Cortex of kidney (tissue), 1 donor: ENCODE results near the gene AQP12B.
"Not testable (repeated sequence)": the region's sequence is repeated elsewhere in the genome, so short reads cannot be mapped to it uniquely, and the experiment has no call there.

Source experiments
- DNase-seq: peaks from one replicate; lab custom pipeline; 2025; lab: John Stamatoyannopoulos, UW

The AQP12B gene

GRCh38 chr2:240683329-240683979, 769 bp upstream of the AQP12B start:
- DNase-seq = not testable (repeated sequence)

GRCh38 chr2:240680185-240680584, 2.5 kb downstream of the AQP12B start:
- not testable (repeated sequence) for DNase-seq

- DNase-seq = not testable (repeated sequence)
These were observed 3.8 kb downstream of the AQP12B start for GRCh38 chr2:240678909-240679308.

GRCh38 chr2:240678043-240678442, 4.6 kb downstream of the AQP12B start:
- not testable (repeated sequence) for DNase-seq

- DNase-seq = not testable (repeated sequence)
These were observed 7.3 kb downstream of the AQP12B start for GRCh38 chr2:240675345-240675744.

GRCh38 chr2:240674461-240675184, 8.1 kb downstream of the AQP12B start:
- DNase-seq = not testable (repeated sequence)

GRCh38 chr2:240672701-240673190, 9.9 kb downstream of the AQP12B start:
- DNase-seq = no peak

GRCh38 chr2:240672076-240672700, 10.5 kb downstream of the AQP12B start:
- no peak for DNase-seq

- DNase-seq = no peak
These were observed 11.7 kb downstream of the AQP12B start for GRCh38 chr2:240670950-240671349.

- no peak for DNase-seq
These were observed 12.3 kb downstream of the AQP12B start for GRCh38 chr2:240670402-240670801.

- DNase-seq = no peak
These were observed 18.1 kb downstream of the AQP12B start for GRCh38 chr2:240664622-240665021.

GRCh38 chr2:240663546-240664190, 19.0 kb downstream of the AQP12B start:
- no peak for DNase-seq

- no peak for DNase-seq
These were observed 20.0 kb downstream of the AQP12B start for GRCh38 chr2:240662681-240663080.

GRCh38 chr2:240659883-240660282, 22.8 kb downstream of the AQP12B start:
- not testable (repeated sequence) for DNase-seq

- DNase-seq = no peak
These were observed 26.5 kb downstream of the AQP12B start for GRCh38 chr2:240655931-240656886.

- DNase-seq = no peak
These were observed 31.5 kb downstream of the AQP12B start for GRCh38 chr2:240651185-240651584.

GRCh38 chr2:240650254-240650965, 32.3 kb downstream of the AQP12B start:
- no peak for DNase-seq

GRCh38 chr2:240649331-240649730, 33.4 kb downstream of the AQP12B start:
- no peak for DNase-seq

GRCh38 chr2:240648650-240649275, 33.9 kb downstream of the AQP12B start:
- DNase-seq = no peak

- no peak for DNase-seq
These were observed 34.5 kb downstream of the AQP12B start for GRCh38 chr2:240648155-240648649.
